GM23338 (cell line): ENCODE measurements around the gene DNAJC16. TPM values are rescaled to one million over a fixed set of nuclear protein-coding genes. Genes with fewer than 3 reads are reported as not detected.

ENCODE experiments used
- ATAC-seq: fragments of 200-7000 bp; cut with Tn5 transposase; 3 replicates; pipeline ENCODE4 v1.9.1; 2020
- DNase-seq: peaks from one replicate; pipeline ENCODE4 v3.0.0-alpha.2; 2015; ENCODE audit warnings: low spot score
- H2AFZ ChIP-seq: fragments of 200-600 bp; sonication (generic); 2 replicates; pipeline ENCODE4 v1.8.0; 2016; ENCODE audit warnings: antibody characterized with exemption, mild to moderate bottlenecking, moderate library complexity
- H3F3A ChIP-seq: fragments of 200-600 bp; sonication (generic); replicated peaks from 2 replicates; pipeline ENCODE4 v1.8.0; 2017; ENCODE audit warnings: antibody characterized with exemption, mixed run types, low read depth
- H3K27ac ChIP-seq: fragments of 200-600 bp; sonication (generic); 2 replicates; pipeline ENCODE4 v1.6.1; 2016; ENCODE audit warnings: low read depth
- H3K27me3 ChIP-seq: fragments of 200-600 bp; sonication (generic); 2 replicates; pipeline ENCODE4 v1.8.0; 2016; ENCODE audit warnings: mild to moderate bottlenecking, mixed run types, moderate library complexity; ENCODE audit not compliant: insufficient read depth
- H3K36me3 ChIP-seq: fragments of 200-600 bp; sonication (generic); 2 replicates; pipeline ENCODE4 v1.8.0; 2016; ENCODE audit warnings: mild to moderate bottlenecking; ENCODE audit not compliant: insufficient read depth
- H3K4me1 ChIP-seq: fragments of 200-600 bp; sonication (generic); 2 replicates; pipeline ENCODE4 v1.8.0; 2016; ENCODE audit warnings: mild to moderate bottlenecking, moderate library complexity; ENCODE audit not compliant: insufficient read depth
- H3K4me2 ChIP-seq: fragments of 200-600 bp; sonication (generic); 2 replicates; pipeline ENCODE4 v1.7.1; 2017; ENCODE audit warnings: mixed run types
- H3K4me3 ChIP-seq: fragments of 200-600 bp; sonication (generic); 2 replicates; pipeline ENCODE4 v1.6.1; 2016; ENCODE audit warnings: mixed run types
- H3K79me2 ChIP-seq: fragments of 200-600 bp; sonication (generic); replicated peaks from 2 replicates; pipeline ENCODE4 v1.8.0; 2017; ENCODE audit warnings: mild to moderate bottlenecking; ENCODE audit not compliant: insufficient read depth
- H3K9me2 ChIP-seq: fragments of 200-600 bp; sonication (generic); 2 replicates; pipeline ENCODE4 v1.8.0; 2017; ENCODE audit not compliant: insufficient read depth
- H4K20me1 ChIP-seq: fragments of 200-600 bp; sonication (generic); replicated peaks from 2 replicates; pipeline ENCODE4 v1.8.0; 2017; ENCODE audit warnings: mild to moderate bottlenecking; ENCODE audit not compliant: insufficient read depth
- H3K27ac Mint-ChIP-seq: 2 replicates; pipeline ENCODE4 v1.8.0; 2020; ENCODE audit warnings: inconsistent platforms, mild to moderate bottlenecking, moderate library complexity, mixed read lengths
- H3K27me3 Mint-ChIP-seq: 3 replicates; pipeline ENCODE4 v1.8.0; 2022; ENCODE audit warnings: low read depth, mild to moderate bottlenecking, moderate library complexity, mixed read lengths, inconsistent platforms; ENCODE audit not compliant: insufficient read depth, poor library complexity
- H3K36me3 Mint-ChIP-seq: 3 replicates; pipeline ENCODE4 v1.8.0; 2021; ENCODE audit warnings: low read depth, mild to moderate bottlenecking, inconsistent platforms, moderate library complexity, mixed read lengths
- H3K4me1 Mint-ChIP-seq: 3 replicates; pipeline ENCODE4 v1.8.0; 2020; ENCODE audit warnings: mild to moderate bottlenecking, inconsistent platforms, mixed read lengths
- H3K4me3 Mint-ChIP-seq: 3 replicates; pipeline ENCODE4 v1.8.0; 2021; ENCODE audit warnings: moderate library complexity, mild to moderate bottlenecking, inconsistent platforms, mixed read lengths
- H3K9me3 Mint-ChIP-seq: 3 replicates; pipeline ENCODE4 v1.8.0; 2020; ENCODE audit warnings: moderate library complexity, mild to moderate bottlenecking, inconsistent platforms, mixed read lengths
- CREB1 ChIP-seq: fragments of 250-450 bp; sonication (Bioruptor Pico); IDR thresholded peaks from 2 replicates; pipeline ENCODE4 v1.5.0; 2020; ENCODE audit warnings: low read depth, mild to moderate bottlenecking, moderate library complexity
- CTCF ChIP-seq, 2 experiments: fragments of 200-600 bp in 1 of 2; sonication (generic) in 1 of 2; conservative IDR thresholded peaks; 2 replicates each; pipeline versions ENCODE4 v1.5.1 to v1.6.1; 2016 to 2017; ENCODE audit warnings: antibody characterized with exemption in 2 of 2, low read depth in 2 of 2, mild to moderate bottlenecking in 2 of 2, moderate library complexity in 1 of 2
- ETS1 ChIP-seq: IDR thresholded peaks from 2 replicates; pipeline ENCODE4 v1.6.1; 2016; ENCODE audit warnings: antibody characterized with exemption
- EZH2 ChIP-seq: fragments of 200-600 bp; sonication (generic); IDR thresholded peaks from one replicate; pipeline ENCODE4 v1.8.0; 2017; ENCODE audit warnings: antibody characterized with exemption, mild to moderate bottlenecking, low read depth; ENCODE audit not compliant: unreplicated experiment
- EZH2phosphoT487 ChIP-seq: fragments of 200-600 bp; sonication (generic); IDR thresholded peaks from one replicate; pipeline ENCODE4 v1.8.1; 2018; ENCODE audit warnings: antibody characterized with exemption; ENCODE audit not compliant: unreplicated experiment
- JUNB ChIP-seq: IDR thresholded peaks from one replicate; pipeline ENCODE4 v1.6.1; 2016; ENCODE audit warnings: antibody characterized with exemption; ENCODE audit not compliant: unreplicated experiment
- NANOG ChIP-seq: IDR thresholded peaks from 2 replicates; pipeline ENCODE4 v1.6.1; 2016; ENCODE audit warnings: antibody characterized with exemption, borderline replicate concordance
- POLR2AphosphoS5 ChIP-seq: IDR thresholded peaks from 2 replicates; pipeline ENCODE4 v1.6.1; 2016; ENCODE audit warnings: antibody characterized with exemption, low read depth
- REST ChIP-seq: IDR thresholded peaks from one replicate; pipeline ENCODE4 v1.6.1; 2018; ENCODE audit warnings: antibody characterized with exemption; ENCODE audit not compliant: unreplicated experiment
- STAT1 ChIP-seq: IDR thresholded peaks from one replicate; pipeline ENCODE4 v1.6.1; 2016; ENCODE audit warnings: antibody characterized with exemption; ENCODE audit not compliant: unreplicated experiment
- ZNF114 ChIP-seq: fragments of 250-450 bp; sonication (Bioruptor Pico); IDR thresholded peaks from 2 replicates; pipeline ENCODE4 v1.5.0; 2020; ENCODE audit warnings: mild to moderate bottlenecking, moderate library complexity
- ZNF331 ChIP-seq: fragments of 250-450 bp; sonication (Bioruptor Pico); IDR thresholded peaks from 2 replicates; pipeline ENCODE4 v1.5.0; 2020; ENCODE audit warnings: low read depth, mild to moderate bottlenecking, moderate library complexity
- ZNF462 ChIP-seq: fragments of 250-450 bp; sonication (Bioruptor Pico); IDR thresholded peaks from 2 replicates; pipeline ENCODE4 v1.5.0; 2020; ENCODE audit warnings: mild to moderate bottlenecking, moderate library complexity
- polyA plus RNA-seq: library from polyadenylated mRNA; unstranded; fragments of >200 nt; fragmentation: Nextera tagmentation; extraction: Ambion mirVana; gene quantifications from 2 replicates; pipeline ENCODE4 v1.2.1, GENCODE V29; 2016
- total RNA-seq: library from RNA; depleted of rRNA; stranded (reverse); fragments of >200 nt; shearing (Covaris generic); gene quantifications from 2 replicates; pipeline ENCODE4 v1.2.3, GENCODE V29; 2014

The DNAJC16 gene
- total and polyA plus RNA-seq, 2 experiments from 2014 or later, result 6.3 to 18.0 TPM

- Histone ChIP-seq H3K36me3 (no peaks in the 10 kb centered on the region), H3K79me2 (peaks cover 28% of the 10 kb centered on the region), H3K9me2 (no peaks in the 10 kb centered on the region), H3K4me2 (no peak overlapping the region), H4K20me1 (peaks cover 3% of the 10 kb centered on the region; the same call in 1 of the 2 replicates), H3F3A (0 out of 2 replicates have a peak, but pooled peaks cover 2% of the 10 kb centered on the region), H2AFZ (no peak overlapping the region), H3K27ac (no peak overlapping the region), H3K4me3 (no peak overlapping the region), H3K27me3 (no peaks in the 10 kb centered on the region), H3K4me1 (peaks cover 15% of the 10 kb centered on the region)
- H3K27ac Mint-ChIP-seq, result no peak overlapping the region
- H3K9me3 Mint-ChIP-seq, result no peaks in the 10 kb centered on the region
- DNase-seq (no peak), ATAC-seq (no peak)
- H3K36me3 Mint-ChIP-seq, result peaks cover 5% of the 10 kb centered on the region; the same call in 2 of the 3 replicates
- TF ChIP-seq ETS1, result no peak
- no peak for TF ChIP-seq ZNF331
- TF ChIP-seq CREB1, result no peak
- no peak for TF ChIP-seq REST
- TF ChIP-seq ZNF462 (CRISPR knock-in tag), result no peak
- no peak for TF ChIP-seq ZNF114 (CRISPR knock-in tag)
- TF ChIP-seq CTCF (conservative IDR thresholded peaks at IDR 0.05; ENCODE audit: low read depth in 2 of 2), result no peak
- no peak for TF ChIP-seq NANOG
- TF ChIP-seq EZH2phosphoT487, result no peak
- no peak for TF ChIP-seq POLR2AphosphoS5
- no peak for TF ChIP-seq EZH2
- TF ChIP-seq STAT1, result no peak
- TF ChIP-seq JUNB, result no peak
- H3K4me3 Mint-ChIP-seq, result peak overlapping the region; percentile 50; the same call in 2 of the 3 replicates
- peaks cover 5% of the 10 kb centered on the region for H3K27me3 Mint-ChIP-seq
- H3K4me1 Mint-ChIP-seq, result peaks cover 34% of the 10 kb centered on the region
Observed at GRCh38 chr1:15522551-15522950, 4.1 kb upstream of the DNAJC16 start.
